Activated CD8-positive, alpha-beta memory T cell treated with anti-CD3 and anti-CD28 coated beads for 24 hours (primary cell): ENCODE results near the gene PRKD1.

Experiments
- DNase-seq: peaks from one replicate; pipeline ENCODE4 v3.0.0-alpha.2; 2020

Gene PRKD1

GRCh38 chr14:29829851-29830250, 97.8 kb downstream of the PRKD1 start:
- no peak for DNase-seq

GRCh38 chr14:29823816-29824215, 103.8 kb downstream of the PRKD1 start:
- no peak for DNase-seq

GRCh38 chr14:29822430-29822709, 105.3 kb downstream of the PRKD1 start:
- no peak for DNase-seq

GRCh38 chr14:29821661-29822429, 105.8 kb downstream of the PRKD1 start:
- no peak for DNase-seq

GRCh38 chr14:29821242-29821641, 106.4 kb downstream of the PRKD1 start:
- DNase-seq: no peak

GRCh38 chr14:29820785-29821184, 106.9 kb downstream of the PRKD1 start:
- DNase-seq: no peak

- no peak for DNase-seq
Measured at GRCh38 chr14:29817767-29818405, 109.8 kb downstream of the PRKD1 start.

- DNase-seq: no peak
Measured at GRCh38 chr14:29815016-29815674, 112.5 kb downstream of the PRKD1 start.

GRCh38 chr14:29814156-29815015, 113.3 kb downstream of the PRKD1 start:
- no peak for DNase-seq

GRCh38 chr14:29810682-29811081, 117.0 kb downstream of the PRKD1 start:
- DNase-seq: no peak

GRCh38 chr14:29810064-29810463, 117.6 kb downstream of the PRKD1 start:
- no peak for DNase-seq

GRCh38 chr14:29806124-29806517, 121.5 kb downstream of the PRKD1 start:
- DNase-seq: no peak

- no peak for DNase-seq
Measured at GRCh38 chr14:29805415-29806123, 122.1 kb downstream of the PRKD1 start.

GRCh38 chr14:29804481-29805266, 123.0 kb downstream of the PRKD1 start:
- no peak for DNase-seq

GRCh38 chr14:29803045-29803444, 124.6 kb downstream of the PRKD1 start:
- DNase-seq: no peak

GRCh38 chr14:29802211-29802610, 125.4 kb downstream of the PRKD1 start:
- DNase-seq: no peak

- DNase-seq: no peak
Measured at GRCh38 chr14:29800961-29801360, 126.7 kb downstream of the PRKD1 start.

- no peak for DNase-seq
Measured at GRCh38 chr14:29799464-29800095, 128.1 kb downstream of the PRKD1 start.

- DNase-seq: no peak
Measured at GRCh38 chr14:29798811-29799210, 128.8 kb downstream of the PRKD1 start.

- no peak for DNase-seq
Measured at GRCh38 chr14:29798108-29798663, 129.5 kb downstream of the PRKD1 start.

- no peak for DNase-seq
Measured at GRCh38 chr14:29796853-29797252, 130.8 kb downstream of the PRKD1 start.
